Mucosa of descending colon (tissue), 3 donors: ENCODE measurements around the gene C1QL1. TPM values are rescaled to one million over a fixed set of nuclear protein-coding genes. Genes with fewer than 3 reads are reported as not detected.
"Not testable (repeated sequence)": the region's sequence is repeated elsewhere in the genome, so short reads cannot be mapped to it uniquely, and the experiment has no call there.

Experiments used
- ATAC-seq: fragments of 200-7000 bp; cut with Tn5 transposase; one replicate; pipeline ENCODE4 v1.9.1; 2020; ENCODE audit warnings: mild to moderate bottlenecking, moderate library complexity
- DNase-seq, 3 donors: peaks; one replicate each; pipeline ENCODE4 v3.0.0-alpha.2; 2020
- H3K36me3 ChIP-seq: fragments of 200-600 bp; one replicate; pipeline ENCODE4 v1.8.0; 2021; ENCODE audit warnings: low read depth, mild to moderate bottlenecking
- H3K4me1 ChIP-seq: fragments of 200-600 bp; one replicate; pipeline ENCODE4 v1.8.0; 2021; ENCODE audit warnings: low read depth, mild to moderate bottlenecking
- H3K4me3 ChIP-seq: fragments of 200-600 bp; one replicate; pipeline ENCODE4 v1.8.0; 2021; ENCODE audit warnings: mild to moderate bottlenecking
- H3K9me3 ChIP-seq: fragments of 200-600 bp; one replicate; pipeline ENCODE4 v1.8.0; 2021; ENCODE audit warnings: mild to moderate bottlenecking
- intact Hi-C, 2 donors: fragments of 100-400 bp; cut with DNase I in 1 of 2; cut with micrococcal nuclease in 1 of 2; formaldehyde crosslinking; loops; one replicate each; pipeline versions ENCODE4 v1.11.0 to v1.11.1; 2022; cut with DNase I, micrococcal nuclease
- total RNA-seq, 3 donors: library from RNA; stranded (reverse); fragmentation: NEBNext Ultra II Directional in 2 of 3; extraction: Animal tissue kit (Norgen Biotek cat#: 25700) in 2 of 3; gene quantifications; one replicate each; pipeline versions ENCODE4 v1.2.1 to v1.2.4, GENCODE V29; 2021 to 2023
- TF ChIP-seq, protein P1 (sequence below): fragments of 200-600 bp; IDR thresholded peaks from one replicate; pipeline ENCODE4 v1.8.0; 2022; ENCODE audit warnings: antibody characterized with exemption, mild to moderate bottlenecking
- donor health status: DM: no; HTN: no; CAD: no; lungs with moderate emphysema.
- donor health status: DM: no; HTN: no; CAD: no.
- donor health status: DM: no; HTN: yes; CAD: no.

Gene C1QL1
- total RNA-seq, 3 donors from 2014 or later = 0.29 to 6.5 (median 0.60) TPM

DNA sequence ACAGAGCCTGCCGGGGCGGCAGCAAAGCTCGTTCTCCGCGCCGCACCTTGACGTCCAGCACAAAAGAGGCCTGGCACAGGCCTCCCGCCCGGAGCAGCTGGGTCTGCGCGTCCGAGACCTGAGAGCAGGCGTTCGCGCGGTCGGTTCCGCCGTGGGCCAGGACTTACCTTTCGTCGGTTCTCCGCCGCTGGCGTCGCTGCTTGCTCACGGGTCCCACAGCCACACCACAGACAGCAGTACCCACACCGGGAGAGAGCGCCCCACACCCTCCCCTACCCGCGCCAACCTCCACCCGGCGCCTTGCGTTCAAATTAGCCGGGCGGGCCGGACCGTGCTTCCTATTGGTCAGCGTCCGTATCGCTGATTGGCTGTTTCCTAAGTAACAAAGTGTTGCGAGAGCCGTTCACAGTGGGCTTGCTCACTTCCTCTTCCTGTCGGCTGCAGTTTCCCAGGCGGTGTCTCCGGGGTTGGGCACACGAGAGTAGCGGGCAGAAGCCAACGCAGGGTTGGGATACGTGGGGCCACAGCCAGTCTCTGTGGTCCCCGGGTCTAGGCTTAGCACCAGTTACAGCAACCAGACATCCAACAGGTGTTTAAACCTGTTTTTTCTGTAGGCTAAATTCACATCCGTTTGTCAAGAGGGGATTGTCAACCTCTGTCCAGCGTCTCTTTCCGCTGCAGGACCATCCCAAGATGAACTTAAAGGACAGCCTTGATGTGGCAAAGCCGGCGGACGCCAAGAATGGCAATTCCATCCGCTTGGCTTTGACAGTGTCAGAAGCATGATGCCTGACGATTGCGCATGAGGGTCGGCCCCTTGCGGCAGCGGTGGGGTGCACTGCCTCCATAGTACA lies 20.4 kb downstream of the C1QL1 start, which contains the start of gene KIF18B:
Gene KIF18B (minus strand): TSS at position 313 of the 854 bp plus-strand sequence. CDS start 11,429 bp downstream, outside the sequence.
- Histone ChIP-seq H3K4me3 (peak within 1 kb of the TSS; percentile 32), H3K9me3 (no peaks in the 10 kb centered on the region), H3K36me3 (no peaks in the 10 kb centered on the region), H3K4me1 (peaks cover 7% of the 10 kb centered on the region)
- intact Hi-C loops = no loop called here
- TF ChIP-seq, protein P1, sequence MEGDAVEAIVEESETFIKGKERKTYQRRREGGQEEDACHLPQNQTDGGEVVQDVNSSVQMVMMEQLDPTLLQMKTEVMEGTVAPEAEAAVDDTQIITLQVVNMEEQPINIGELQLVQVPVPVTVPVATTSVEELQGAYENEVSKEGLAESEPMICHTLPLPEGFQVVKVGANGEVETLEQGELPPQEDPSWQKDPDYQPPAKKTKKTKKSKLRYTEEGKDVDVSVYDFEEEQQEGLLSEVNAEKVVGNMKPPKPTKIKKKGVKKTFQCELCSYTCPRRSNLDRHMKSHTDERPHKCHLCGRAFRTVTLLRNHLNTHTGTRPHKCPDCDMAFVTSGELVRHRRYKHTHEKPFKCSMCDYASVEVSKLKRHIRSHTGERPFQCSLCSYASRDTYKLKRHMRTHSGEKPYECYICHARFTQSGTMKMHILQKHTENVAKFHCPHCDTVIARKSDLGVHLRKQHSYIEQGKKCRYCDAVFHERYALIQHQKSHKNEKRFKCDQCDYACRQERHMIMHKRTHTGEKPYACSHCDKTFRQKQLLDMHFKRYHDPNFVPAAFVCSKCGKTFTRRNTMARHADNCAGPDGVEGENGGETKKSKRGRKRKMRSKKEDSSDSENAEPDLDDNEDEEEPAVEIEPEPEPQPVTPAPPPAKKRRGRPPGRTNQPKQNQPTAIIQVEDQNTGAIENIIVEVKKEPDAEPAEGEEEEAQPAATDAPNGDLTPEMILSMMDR = no peak
- ATAC-seq (peak; percentile 99), DNase-seq (peak; percentile 91 to 93 (median 92))

DNA sequence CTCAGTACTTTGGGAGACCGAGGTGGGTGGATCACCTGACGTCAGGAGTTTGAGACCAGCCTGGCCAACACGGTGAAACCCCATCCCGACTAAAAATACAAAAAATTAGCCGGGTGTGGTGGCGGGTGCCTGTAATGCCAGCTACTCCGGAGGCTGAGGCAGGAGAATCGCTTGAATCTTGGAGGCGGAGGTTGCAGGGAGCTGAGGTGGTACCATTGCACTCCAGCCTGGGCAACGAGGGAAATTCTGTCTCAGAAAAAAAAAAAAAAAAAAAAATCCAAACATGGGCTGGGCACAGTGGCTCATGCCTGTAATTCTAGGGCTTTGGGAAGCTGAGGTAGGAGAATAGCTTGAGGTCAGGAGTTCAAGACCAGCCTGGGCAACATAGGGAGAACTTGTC lies 22.5 kb downstream of the C1QL1 start:
- intact Hi-C loops, H3K36me3 ChIP-seq, DNase-seq, H3K4me1 ChIP-seq, H3K4me3 ChIP-seq, H3K9me3 ChIP-seq, ATAC-seq: not testable (repeated sequence)

- no peak for ATAC-seq
- Histone ChIP-seq H3K9me3 (no peaks in the 10 kb centered on the region), H3K36me3 (no peaks in the 10 kb centered on the region)
These were observed 25.6 kb downstream of the C1QL1 start for GRCh38 chr17:44942456-44942855.

GRCh38 chr17:44941712-44942331 lies 26.3 kb downstream of the C1QL1 start:
- TF ChIP-seq, protein P1 = no peak
- Histone ChIP-seq H3K36me3 (no peaks in the 10 kb centered on the region), H3K4me3 (no peak overlapping the region), H3K4me1 (no peaks in the 10 kb centered on the region), H3K9me3 (no peaks in the 10 kb centered on the region)
- ATAC-seq (peak; percentile 53), DNase-seq (no peak)
- intact Hi-C loops = no loop called here

More at GRCh38 chr17:44942456-44942855, 25.6 kb downstream of the C1QL1 start:
- Histone ChIP-seq H3K4me3 (no peak overlapping the region), H3K4me1 (peaks cover 3% of the 10 kb centered on the region)
- intact Hi-C loops = no loop called here
- no peak for DNase-seq
- TF ChIP-seq, protein P1 = no peak

- intact Hi-C loops = no loop called here
- no peaks in the 10 kb centered on the region for H3K36me3 ChIP-seq
- no peaks in the 10 kb centered on the region for H3K9me3 ChIP-seq
- no peak for DNase-seq
- no peak overlapping the region for H3K4me3 ChIP-seq
- TF ChIP-seq, protein P1 = no peak
- no peak for ATAC-seq
- H3K4me1 ChIP-seq = no peaks in the 10 kb centered on the region
These were observed 27.3 kb downstream of the C1QL1 start for GRCh38 chr17:44940768-44941167.

DNA sequence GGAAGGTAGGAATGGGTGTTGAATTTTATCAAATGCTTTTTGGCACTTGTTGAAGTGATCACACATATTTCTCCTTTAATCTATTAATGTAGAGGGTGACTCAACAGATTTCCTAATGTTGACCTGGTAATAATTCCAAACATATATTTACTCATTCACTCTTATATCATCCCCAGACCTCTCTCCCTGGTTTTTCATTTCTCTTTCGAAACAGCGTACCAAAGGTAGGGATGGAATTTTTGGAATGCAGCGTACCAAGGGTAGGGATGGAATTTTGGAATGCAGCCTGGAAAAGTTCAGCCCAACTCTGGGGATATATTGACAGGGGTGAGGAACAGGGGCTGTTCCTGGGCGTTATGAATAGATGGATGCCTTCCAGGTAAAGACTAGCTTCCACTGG lies 27.8 kb downstream of the C1QL1 start:
- no peaks in the 10 kb centered on the region for H3K9me3 ChIP-seq
- H3K4me3 ChIP-seq = no peak overlapping the region
- H3K4me1 ChIP-seq = no peaks in the 10 kb centered on the region
- TF ChIP-seq, protein P1 = no peak
- intact Hi-C loops = no loop called here
- no peak for ATAC-seq
- no peak for DNase-seq
- H3K36me3 ChIP-seq = no peaks in the 10 kb centered on the region
